Measurements from ENCODE around the gene TDRD3.

DNA sequence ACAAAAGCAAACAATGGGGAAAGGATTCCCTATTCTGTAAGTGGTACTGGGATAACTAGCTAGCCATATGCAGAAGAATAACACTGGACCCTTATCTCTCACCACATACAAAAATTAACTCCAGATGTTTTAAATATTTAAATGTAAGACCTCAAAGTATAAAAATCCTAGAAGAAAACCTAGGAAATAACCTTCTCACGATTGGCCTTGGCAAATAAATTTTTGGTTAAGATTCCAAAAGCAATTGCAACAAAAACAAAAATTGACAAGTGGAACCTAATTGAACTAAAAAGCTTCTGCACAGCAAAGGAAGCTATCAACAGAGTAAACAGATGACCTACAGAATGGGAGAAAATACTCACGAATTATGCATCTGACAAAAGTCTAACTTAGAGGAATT lies 10.8 kb upstream of the TDRD3 start:
- TF ChIP-seq CTCF (conservative IDR thresholded peaks at IDR 0.05 in 1 of 2, IDR thresholded peaks at IDR 0.05 in 1 of 2; ENCODE audit: extremely low read depth in 1 of 2, insufficient read depth in 1 of 2, low read depth in 1 of 2, low read length in 2 of 2): no peak
- no peak for TF ChIP-seq EZH2 (IDR thresholded peaks at IDR 0.05; ENCODE audit: borderline replicate concordance, low read length)

All from mammary epithelial cell (primary cell).